ENCODE measurements around the gene TRAPPC14.
"Not testable (repeated sequence)": the region's sequence is repeated elsewhere in the genome, so short reads cannot be mapped to it uniquely, and the experiment has no call there.

Gene TRAPPC14

DNA sequence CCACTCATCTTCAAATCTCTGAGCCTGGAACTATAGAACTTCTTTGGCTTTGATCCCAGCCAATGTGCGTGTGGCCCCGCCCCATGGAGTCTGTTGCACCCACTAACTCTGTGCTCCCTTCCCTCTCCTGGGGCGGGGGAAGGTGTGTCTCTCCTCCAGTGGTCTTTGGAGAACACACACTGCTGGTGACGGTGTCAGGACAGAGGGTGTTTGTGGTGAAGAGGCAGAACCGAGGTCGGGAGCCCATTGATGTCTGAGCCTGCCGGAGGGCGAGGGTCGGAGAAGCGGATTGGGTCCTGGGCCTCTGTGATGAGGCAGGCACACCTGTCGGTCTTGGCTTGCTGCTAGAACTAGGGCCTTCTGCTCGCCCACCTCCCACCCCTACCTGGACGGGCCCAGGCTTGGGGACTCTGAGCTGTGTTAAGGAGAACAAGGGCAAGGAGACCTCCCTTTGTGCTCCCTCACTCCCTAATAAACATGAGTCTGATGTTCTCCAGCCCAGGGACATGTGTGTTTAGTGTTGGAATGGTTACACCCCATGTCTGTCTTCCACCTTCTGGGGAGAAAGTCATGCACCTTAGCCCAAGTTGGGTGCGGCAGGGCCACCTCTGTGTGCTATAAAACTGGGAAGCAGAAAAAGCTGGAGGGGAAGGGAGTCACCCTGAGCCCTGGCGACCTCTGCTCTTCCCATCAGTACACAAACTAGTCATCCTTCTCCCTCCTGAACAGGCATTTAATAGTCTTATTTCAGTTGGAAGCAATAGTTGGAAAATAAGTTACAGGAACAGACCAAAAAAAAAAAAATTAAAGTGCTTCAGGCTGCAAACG, 4.6 kb downstream of the TRAPPC14 start:
- DNase-seq (ENCODE audit: low spot score) = no peak

DNA sequence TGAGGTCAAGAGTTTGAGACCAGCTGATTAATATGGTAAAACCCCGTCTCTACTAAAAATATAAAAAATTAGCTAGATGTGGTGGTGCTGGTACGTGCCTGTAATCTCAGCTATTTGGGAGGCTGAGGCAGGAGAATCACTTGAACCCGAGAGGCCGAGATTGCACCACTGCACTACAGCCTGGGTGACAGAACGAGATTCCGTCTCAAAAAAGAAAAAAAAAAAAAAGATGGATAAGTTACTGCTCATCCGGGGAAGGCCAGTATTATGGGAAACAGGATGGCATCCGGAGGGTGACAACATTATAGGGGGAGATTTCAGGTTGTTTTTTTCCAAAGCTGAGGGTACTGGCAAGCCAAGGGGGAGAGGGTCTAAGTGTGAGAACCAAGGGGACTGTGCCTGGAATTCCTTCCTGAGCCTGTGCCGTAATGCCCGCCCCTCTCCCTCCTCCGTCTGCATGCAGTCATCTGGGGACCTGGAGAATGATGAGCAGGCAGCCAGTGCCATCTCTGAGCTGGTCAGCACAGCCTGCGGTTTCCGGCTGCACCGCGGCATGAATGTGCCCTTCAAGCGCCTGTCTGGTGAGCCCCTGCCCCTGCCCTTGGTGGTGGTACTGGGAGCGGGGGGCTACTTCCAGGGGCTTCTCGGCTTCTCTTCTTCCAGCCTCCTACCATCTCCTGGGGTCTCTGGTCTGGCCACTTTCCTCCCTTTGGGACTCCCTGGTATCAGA, 5.4 kb downstream of the TRAPPC14 start:
- DNase-seq (ENCODE audit: low spot score) = no peak

DNA sequence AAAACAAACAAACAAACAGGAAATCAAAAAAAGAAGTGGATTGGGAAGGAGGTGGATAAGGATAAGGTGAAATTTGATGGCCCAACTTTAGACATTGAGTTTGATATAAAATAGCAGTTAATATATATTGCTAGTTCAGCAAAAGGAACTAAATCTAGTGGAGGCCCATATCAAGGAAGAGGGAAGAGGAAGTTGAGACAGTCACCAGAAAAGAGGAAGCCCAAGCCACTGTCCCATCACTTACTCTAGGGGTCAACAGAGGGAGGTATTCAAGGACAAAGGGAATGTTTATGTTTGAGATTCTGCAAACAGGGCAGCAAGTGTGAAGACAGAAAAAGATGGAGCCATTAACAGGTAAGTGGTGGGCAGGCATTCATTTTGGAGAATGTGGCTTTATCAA, 6.1 kb downstream of the TRAPPC14 start:
- no peak for DNase-seq (ENCODE audit: low spot score)

DNA sequence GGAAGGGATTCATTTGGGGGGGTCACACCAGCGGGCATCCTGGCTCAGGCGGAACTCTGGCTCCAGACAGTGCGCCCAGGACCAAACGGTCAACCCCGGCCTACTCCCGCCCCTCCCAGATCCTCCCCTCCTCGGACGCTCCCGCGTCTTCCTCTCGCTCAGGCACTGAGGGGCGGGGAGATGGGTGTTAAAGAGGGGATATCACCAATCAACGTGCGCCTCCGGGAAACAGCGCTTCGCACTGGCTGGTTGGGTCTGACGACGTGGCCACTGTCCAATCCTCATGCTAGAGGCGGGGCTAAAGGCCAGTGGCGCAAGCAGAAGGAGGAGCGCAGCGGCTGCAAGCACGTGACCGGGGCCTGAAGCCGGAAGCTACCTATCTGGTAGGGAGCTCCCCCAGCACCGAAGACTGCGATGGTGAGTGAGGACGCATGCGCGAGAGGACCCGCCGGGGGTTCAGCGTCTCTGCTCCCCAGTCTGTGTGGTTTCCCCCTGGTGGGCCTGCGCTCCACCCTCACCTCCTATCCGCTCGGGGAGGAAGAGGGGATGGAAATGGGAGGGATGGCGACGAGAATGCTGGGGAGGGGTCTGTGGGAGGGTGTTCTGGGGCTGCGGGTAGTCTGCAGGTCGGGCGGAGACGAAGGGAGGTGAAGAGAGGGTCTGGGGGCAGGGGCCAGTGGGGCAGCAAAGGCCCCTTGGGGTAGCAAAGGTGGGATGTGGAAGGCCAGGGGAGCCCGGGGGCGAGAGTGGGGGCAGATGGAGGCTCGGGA, 9.8 kb downstream of the TRAPPC14 start, which contains the start of gene LAMTOR4:
TSS of gene LAMTOR4 (plus strand) at position 360 of the 770 bp plus-strand sequence. CDS start at position 415, 55 bp downstream.
- DNase-seq (ENCODE audit: low spot score) = peak; percentile 96

DNA sequence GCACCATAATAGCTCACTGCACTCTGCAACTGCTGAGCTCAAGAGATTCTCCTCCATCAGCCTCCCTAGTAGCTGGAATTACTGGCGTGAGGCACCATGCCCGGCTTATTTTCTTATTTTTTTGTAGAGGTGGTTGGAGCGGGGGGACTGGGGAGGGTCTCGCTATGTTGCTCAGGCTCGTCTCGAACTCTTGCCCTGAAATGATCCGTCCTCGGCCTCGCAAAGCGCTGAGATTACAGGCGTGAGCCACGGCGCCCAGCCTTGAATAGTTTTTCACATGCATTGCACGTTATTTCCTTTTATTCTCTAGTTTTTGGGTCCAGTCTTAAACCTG, 10.3 kb downstream of the TRAPPC14 start:
- DNase-seq (ENCODE audit: low spot score) = no peak

DNA sequence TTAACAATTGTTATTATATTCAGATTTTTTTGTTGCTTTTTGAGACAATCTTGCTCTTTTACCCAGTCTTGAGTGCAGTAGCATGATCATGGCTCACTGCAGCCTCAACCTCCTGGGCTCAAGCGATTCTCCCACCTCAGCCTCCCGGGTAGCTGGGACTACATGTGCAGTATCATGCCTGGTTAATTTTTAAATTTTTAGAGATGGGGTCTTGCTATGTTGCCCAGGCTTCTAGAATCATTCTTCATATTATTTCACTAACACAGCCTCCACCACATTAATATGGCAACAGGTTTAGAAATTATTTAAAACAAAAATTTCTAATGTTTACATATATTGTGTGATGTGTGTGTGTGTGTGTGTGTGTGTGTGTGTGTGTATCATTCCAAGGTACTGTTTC, 11.2 kb downstream of the TRAPPC14 start:
- DNase-seq (ENCODE audit: low spot score) = no peak

DNA sequence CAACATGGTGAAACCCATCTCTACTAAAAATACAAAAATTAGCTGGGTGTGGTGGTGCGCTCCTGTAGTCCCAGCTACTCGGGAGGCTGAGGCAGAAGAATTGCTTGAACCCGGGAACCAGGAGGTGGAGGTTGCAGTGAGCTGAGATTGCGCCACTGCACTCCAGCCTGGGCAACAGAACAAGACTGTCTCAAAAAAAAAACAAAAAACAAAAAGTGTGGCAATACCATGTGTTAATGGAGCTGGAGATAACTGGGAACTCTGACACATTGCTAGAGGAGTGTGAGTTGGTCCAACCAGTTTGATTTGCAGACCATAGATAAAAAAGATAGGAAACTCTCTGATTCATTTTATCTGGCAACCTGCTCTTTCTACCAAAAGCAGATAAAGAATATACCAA, 12.2 kb downstream of the TRAPPC14 start:
- DNase-seq (ENCODE audit: low spot score) = not testable (repeated sequence)

DNA sequence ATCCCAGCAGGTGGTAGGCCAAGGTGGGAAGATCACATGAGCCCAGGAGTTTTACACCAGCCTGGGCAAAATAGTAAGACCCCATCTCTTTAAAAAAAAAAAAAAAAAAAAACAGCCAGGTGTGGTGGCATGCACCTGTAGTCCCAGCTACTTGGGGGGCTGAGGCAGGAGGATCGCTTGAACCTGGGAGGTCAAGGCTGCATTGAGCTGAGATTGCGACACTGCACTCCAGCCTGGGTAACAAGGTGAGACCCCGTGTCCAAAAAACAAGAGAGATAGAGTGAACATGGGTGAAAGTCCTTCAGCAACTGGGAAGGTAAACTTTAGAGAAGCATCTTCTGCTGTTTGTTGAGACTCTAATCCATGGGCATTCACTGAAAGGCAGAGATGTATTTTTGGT, 16.1 kb downstream of the TRAPPC14 start:
- DNase-seq (ENCODE audit: low spot score) = no peak

DNA sequence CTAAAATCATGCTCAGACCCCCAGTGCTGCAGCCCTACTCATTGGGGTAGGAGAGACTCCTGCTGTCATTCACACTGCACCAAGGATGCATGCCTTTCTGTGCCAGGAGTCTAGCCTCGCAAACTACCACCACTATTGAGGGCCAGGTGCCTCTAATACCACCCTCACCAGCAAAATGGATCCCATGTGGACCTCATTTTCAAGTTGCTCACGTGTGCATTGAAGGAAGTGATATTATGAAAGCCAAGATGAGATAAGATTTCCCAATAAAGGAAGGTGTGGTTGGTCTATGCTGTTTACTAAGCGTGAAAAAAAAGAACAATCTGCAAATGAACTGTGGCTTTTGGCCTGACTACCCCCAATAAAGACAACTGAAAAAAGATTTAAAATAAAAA, 17.0 kb downstream of the TRAPPC14 start:
- no peak for DNase-seq (ENCODE audit: low spot score)

DNA sequence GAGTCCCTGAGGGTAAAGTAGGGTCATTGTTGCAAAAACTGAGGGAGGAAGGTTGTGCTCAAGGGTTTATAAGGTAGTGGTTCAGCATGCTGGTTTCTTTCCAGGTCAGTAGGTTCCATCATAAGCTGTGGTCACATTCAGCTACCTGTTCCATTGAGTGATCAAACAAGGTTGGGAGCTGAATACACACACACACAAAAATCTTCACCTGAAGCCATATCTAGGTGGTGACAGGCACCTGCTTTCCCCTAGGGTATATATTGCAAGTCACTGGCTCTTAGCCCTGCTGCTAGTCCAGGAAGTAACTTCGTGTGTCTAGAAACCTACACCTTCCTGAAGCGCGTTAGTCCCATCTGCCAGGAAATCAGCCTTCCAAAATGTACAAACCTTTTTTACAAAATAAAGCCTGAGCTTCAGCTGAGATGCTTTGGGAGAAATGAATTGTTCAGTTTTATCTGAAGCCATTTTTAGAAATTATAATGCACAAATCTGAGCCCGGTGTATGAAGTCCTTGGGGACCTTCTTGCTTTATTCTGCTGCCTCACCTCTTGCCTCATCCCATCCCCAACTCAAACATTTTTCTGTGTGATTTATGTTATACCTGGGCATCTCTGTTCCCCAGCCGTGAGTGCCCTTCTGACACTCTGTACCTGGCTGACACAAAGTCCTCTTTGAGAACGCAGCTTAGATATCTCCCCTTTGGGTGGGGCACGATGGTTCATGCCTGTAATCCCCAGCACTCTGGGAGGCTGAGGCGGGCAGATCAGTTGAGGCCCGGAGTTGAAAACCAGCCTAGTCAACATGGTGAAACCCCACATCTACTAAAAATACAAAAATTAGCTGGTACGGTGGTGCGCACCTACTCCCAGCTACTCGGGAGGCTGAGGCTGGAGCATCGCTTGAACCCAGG, 20.4 kb downstream of the TRAPPC14 start:
- DNase-seq (ENCODE audit: low spot score) = no peak

DNA sequence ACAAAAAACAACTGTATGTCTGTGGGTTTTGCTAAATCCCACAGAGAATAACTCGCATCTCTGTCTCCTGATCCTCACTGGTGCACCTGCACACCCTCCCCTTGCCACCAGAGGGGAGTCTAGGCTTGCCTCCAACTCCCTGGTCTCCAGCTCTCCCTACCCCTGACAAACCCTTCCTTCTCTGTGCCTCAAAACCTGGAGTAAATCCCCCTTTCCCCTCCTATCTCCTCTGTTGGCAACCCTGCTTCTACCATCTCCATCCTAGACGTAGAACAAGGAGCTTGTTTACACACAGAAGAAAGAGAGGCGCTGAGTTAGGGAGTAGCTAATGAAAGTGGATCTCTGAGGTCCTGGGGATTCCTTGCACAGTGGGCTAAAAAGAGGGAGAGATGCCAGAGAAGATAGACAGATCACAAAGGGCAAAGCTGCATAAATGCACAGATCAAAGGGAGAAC, 25.8 kb downstream of the TRAPPC14 start:
- DNase-seq (ENCODE audit: low spot score) = no peak

DNA sequence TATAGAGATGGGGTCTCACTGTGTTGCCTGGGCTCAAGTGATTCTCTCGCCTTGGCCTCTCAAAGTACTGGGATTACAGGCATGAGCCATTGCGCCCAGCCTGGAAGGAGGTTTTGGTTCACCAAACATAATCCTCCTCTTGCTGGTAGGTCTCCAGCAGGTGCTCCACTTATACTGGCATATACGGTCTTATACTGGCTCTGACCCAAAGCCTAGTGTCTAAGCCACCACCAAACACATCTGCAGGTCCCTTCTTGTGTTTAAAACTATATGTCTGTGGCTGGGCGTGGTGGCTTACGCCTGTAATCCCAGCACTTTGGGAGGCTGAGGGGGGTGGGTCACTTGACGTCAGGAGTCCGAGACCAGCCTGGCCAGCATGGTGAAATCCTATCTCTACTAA, 26.4 kb downstream of the TRAPPC14 start:
- no peak for DNase-seq (ENCODE audit: low spot score)

DNA sequence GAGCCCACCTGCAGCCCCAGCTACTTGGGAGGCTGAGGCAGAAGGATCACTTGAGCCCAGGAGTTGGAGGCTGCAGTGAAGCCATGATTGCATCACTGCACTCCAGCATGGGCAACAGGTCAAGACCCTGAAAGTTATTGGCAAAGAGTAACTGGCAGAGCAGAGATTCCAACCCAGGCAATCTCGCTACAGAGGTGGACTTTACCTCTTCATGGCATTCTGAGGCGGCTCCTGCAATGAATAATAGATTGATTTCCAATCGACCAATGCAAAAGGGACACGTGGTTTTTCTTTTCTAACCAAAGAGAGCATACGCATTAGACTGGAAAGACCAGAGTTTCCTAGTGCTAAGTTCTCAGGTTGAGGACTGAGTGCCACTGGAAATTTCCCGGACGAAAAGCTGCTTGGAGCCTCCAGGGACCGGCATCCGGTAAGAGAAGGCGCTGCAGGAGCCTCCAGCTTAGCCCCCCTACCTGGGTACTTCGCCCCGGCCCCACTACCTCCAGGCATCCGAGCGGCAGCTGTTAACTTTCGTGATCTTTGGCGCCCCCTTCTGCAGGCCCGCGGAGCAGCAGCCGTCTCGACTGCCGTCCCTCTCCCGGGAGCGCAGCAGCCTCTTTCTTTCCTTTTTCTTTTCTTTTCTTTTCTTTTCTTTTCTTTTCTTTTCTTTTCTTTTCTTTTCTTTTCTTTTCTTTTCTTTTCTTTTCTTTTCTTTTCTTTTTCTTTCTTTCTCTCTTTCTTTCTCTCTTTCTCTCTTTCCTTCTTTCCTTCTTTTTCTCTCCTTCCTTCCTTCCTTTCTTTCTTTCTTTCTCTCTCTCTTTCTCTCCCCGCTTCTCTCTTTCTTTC, 27.7 kb downstream of the TRAPPC14 start:
- DNase-seq (ENCODE audit: low spot score) = peak; percentile 88

DNA sequence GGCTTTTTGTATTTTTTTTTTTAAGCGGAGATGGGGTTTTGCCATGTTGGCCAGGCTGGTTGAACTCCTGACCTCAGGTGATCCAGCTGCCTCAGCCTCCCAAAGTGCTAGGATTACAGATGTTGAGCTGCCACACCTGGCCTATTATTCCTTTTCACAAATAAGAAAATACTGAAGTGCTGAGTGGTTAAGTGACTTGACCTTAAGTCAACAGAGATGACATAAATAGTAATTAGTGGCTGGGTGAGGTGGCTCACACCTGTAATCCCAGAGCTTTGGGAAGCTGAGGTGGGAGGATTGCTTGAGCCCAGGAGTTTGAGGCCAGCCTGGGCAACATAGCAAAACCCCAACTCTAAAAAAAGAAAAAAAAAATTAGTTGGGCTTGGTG, 28.3 kb downstream of the TRAPPC14 start:
- DNase-seq (ENCODE audit: low spot score) = not testable (repeated sequence)

DNA sequence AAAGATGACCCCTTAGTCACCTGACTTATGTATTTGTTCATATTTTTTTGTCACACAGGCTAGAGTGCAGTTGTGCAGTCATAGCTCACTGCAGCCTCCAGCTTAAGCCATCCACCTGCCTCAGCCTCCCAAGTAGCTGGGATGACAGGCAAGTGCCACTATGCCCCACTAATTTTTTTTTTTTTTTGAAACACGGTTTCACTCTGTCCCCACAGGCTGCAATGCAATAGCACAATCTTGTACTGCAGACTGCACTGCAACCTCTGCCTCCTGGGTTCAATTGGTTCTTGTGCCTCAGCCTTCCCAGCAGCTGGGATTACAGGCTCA, 29.9 kb downstream of the TRAPPC14 start:
- DNase-seq (ENCODE audit: low spot score) = no peak

DNA sequence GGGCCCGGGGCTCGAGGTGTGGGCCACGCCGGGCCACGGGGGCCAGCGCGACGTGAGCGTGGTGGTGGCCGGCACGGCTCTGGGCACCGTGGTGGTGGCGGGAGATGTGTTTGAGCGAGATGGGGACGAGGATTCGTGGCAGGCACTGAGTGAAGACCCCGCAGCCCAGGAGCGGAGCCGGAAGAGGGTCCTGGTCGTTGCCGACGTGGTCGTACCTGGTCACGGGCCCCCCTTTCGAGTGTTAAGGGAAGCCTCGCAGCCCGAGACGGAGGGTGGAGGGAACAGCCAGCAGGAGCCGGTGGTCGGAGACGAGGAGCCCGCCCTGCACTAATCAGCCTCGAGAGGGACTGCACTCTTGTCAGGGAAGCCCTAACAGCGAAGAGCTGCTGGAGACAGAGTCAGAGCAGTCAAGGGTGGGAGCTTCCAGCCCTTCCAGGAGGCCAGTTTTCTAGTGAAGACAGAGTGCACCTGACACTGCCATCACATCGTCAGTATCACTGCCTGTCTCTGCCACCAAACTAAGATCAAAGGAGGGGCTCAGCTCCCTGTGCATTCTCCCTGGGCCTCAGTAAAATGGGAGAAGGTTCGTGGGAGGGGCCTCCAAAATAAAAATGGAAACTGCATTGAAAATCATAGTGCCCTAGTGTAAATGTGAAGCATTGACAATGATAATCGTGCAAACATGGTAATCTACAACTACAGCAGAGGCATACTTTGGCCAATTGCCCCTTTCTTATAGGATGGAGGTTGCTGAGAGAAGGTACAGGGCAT, 30.5 kb downstream of the TRAPPC14 start:
- no peak for DNase-seq (ENCODE audit: low spot score)

DNA sequence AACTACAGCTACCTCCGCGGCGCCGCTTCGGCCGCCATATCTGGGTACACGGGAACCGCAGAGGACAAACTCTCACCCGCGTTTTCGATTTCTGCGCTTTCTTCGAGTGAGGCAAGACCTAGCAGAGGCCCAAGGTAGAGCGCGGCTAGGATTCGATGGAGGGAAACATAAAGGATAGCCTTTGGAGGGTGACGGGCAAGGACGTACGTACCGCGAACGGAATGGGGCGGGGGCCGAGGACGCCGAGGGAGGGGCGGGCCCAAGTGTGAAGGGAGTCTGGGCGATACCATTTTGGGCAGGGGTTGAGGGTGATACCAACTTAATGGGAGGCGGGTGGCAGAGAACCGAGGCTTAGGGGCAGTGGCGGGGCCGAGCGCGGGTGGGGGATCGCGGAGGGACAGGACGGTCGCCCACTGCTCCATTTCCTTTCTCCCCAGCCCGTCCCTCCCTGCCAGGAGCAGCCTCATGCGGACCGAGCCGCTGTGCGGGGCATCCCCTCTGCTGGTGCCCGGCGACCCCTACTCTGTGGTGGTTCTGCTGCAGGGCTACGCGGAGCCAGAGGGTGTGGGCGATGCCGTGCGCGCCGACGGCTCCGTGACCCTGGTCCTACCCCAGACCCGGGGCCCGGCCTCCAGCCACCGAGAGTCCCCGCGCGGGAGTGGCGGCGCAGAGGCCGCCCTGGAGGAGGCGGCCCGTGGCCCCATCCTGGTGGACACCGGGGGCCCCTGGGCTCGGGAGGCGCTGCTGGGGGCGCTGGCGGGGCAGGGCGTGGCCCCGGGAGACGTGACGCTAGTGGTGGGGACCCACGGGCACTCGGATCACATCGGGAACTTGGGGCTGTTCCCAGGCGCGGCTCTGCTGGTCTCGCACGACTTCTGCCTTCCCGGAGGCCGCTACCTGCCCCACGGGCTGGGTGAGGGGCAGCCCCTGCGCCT, 31.3 kb downstream of the TRAPPC14 start, which contains the start of gene MBLAC1:
TSS of gene MBLAC1 (plus strand) at position 37 of the 935 bp plus-strand sequence. CDS start at position 466, 429 bp downstream.
- peak; percentile 95 for DNase-seq (ENCODE audit: low spot score)

DNA sequence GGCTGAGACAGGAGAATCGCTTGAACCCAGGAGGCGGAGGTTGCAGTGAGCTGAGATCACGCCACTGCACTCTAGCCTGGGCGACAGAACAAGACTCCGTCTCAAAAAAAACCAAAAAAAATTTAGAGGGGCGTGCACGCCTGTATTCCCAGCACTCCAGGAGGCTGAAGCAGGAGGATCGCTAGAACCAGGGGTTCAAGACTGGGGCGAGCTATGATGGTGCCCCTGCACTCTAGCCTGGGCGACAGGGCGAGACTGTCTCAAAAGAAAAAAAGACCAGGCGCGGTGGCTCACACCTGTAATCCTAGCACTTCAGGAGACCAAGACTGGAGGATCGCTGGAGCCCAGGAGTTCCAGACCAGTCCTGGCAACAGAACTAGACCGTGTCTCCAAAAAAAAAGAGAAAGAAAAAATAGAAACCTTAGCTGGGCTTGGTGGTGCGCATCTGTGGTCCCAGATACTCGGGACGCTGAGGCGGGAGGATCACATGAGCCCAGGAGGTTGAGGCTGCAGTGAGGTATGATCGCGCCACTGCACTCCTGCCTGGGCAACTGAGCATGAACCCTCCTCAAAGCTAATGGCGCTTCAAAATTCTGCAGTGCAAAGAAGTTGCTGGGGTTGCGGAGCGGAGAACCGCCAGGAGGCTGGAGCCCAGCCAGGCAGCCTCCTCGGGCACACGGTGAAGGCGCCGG, 32.1 kb downstream of the TRAPPC14 start:
- DNase-seq (ENCODE audit: low spot score) = no peak

Data from left forelimb (tissue), 1 donor.